ENCODE results near the gene FAM149B1.

- peak; percentile 73 for TF ChIP-seq CTCF (IDR thresholded peaks at IDR 0.05; ENCODE audit: low read length)
- no peak for TF ChIP-seq EZH2 (IDR thresholded peaks at IDR 0.05; ENCODE audit: borderline replicate concordance, low read length)
Measured at GRCh38 chr10:73159038-73159648, 8.8 kb upstream of the FAM149B1 start.
